Neuron (in vitro differentiated cells): Measurements from ENCODE around the gene RAP1A.
"Not testable (repeated sequence)": the region's sequence is repeated elsewhere in the genome, so short reads cannot be mapped to it uniquely, and the experiment has no call there.

Experiments used
- H2AFZ ChIP-seq: one replicate; pipeline ENCODE4 v1.6.1; 2013; ENCODE audit warnings: low read depth, mild to moderate bottlenecking, inconsistent platforms, low read length, moderate library complexity
- H3K27me3 ChIP-seq: one replicate; pipeline ENCODE4 v1.6.1; 2013; ENCODE audit warnings: low read length; ENCODE audit not compliant: insufficient read depth
- H3K36me3 ChIP-seq: one replicate; pipeline ENCODE4 v1.6.1; 2013; ENCODE audit warnings: low read length; ENCODE audit not compliant: insufficient read depth
- H3K4me1 ChIP-seq: one replicate; pipeline ENCODE4 v1.6.1; 2013; ENCODE audit warnings: low read length; ENCODE audit not compliant: insufficient read depth
- H3K4me3 ChIP-seq: 2 replicates; pipeline ENCODE4 v1.5.1; 2013; ENCODE audit warnings: mild to moderate bottlenecking, low read length, moderate library complexity
- H3K9me3 ChIP-seq: one replicate; pipeline ENCODE4 v1.6.1; 2013; ENCODE audit warnings: low read length

The RAP1A gene

DNA sequence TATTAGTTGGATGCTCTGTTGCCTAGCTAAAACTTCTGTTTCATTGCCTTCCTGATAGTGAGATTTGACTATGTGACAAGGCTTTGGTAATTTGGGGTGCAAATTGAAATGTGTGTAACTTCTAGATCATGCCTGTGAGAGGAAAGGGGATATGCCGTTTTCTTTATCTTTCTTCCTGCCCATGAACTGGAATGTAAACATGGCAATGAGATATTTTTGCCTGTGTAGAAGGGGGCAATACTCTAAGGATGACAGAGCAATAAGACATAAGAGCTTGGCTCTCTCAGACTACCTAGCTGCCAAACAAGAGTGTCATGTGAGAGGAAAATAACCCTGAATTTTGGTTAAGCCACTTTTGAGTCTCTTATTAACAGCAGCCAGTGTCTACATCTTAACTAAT lies 49.7 kb downstream of the RAP1A start:
- Histone ChIP-seq H3K36me3 (peaks cover 3% of the 10 kb centered on the region), H3K9me3 (no peaks in the 10 kb centered on the region), H3K4me1 (no peaks in the 10 kb centered on the region), H3K27me3 (no peaks in the 10 kb centered on the region), H2AFZ (no peak overlapping the region), H3K4me3 (no peak overlapping the region)

DNA sequence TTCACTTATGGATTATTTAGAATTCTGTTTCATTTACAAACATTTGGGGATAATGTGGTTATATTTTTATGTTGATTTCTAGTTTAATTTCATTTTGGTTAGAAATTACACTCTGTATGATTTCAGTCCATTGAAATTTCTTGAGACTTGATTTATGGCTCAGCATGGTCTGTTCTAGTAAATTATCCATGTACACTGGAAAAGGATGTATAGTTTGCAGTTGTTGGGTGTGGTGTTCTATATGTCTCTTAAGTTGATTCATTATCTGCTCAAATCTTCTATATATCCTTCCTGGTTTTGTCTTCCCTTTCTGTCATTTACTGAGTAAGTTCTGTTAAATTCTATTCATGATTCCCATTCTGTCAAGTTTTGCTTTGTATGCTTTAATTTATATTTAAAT lies 52.3 kb downstream of the RAP1A start:
- Histone ChIP-seq H2AFZ (no peak overlapping the region), H3K4me3 (no peak overlapping the region), H3K4me1 (no peaks in the 10 kb centered on the region), H3K9me3 (no peaks in the 10 kb centered on the region), H3K36me3 (peaks cover 3% of the 10 kb centered on the region), H3K27me3 (no peaks in the 10 kb centered on the region)

DNA sequence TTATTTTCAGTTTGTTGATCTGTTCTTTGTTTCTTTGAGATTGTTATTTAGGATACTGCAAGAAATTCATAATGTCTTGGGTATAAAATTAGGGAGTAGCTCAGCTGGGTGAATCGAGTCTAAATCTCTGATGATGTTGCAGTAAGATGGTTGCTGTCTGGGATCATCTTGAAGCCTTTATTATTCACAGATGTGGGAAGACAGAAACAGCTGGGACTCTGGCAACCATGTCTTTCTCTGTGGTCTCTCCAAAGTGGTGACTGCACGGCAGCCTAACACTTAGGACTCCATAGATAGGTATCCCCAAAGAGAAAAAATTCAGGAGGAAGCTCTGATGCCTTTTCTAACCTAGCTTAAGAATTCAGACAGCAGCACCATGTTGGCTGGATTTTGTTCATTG lies 52.7 kb downstream of the RAP1A start:
- Histone ChIP-seq H2AFZ (no peak overlapping the region), H3K9me3 (no peaks in the 10 kb centered on the region), H3K4me1 (no peaks in the 10 kb centered on the region), H3K4me3 (no peak overlapping the region), H3K36me3 (peaks cover 3% of the 10 kb centered on the region), H3K27me3 (no peaks in the 10 kb centered on the region)

DNA sequence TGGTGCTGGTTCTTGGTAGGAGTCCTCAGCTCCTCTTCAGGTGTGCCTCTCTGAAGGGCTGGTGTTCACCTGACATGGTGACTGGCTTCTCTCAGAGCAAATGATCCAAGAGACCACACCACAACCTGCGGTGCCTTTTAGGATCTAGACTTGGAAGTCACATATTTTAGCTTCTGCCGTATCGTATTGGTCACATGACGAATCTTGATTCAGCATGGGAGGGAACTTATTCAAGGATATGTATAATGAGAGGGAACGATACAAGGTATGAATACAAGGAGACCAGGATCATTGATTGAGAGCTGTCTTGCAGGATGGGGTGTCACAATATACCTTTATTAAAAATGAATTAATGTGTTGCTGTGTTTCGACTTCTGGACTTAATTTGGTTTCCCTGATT lies 58.0 kb downstream of the RAP1A start:
- Histone ChIP-seq H3K4me3 (no peak overlapping the region), H3K9me3 (peaks cover 16% of the 10 kb centered on the region), H2AFZ (no peak overlapping the region), H3K4me1 (no peaks in the 10 kb centered on the region), H3K27me3 (no peaks in the 10 kb centered on the region), H3K36me3 (no peaks in the 10 kb centered on the region)

DNA sequence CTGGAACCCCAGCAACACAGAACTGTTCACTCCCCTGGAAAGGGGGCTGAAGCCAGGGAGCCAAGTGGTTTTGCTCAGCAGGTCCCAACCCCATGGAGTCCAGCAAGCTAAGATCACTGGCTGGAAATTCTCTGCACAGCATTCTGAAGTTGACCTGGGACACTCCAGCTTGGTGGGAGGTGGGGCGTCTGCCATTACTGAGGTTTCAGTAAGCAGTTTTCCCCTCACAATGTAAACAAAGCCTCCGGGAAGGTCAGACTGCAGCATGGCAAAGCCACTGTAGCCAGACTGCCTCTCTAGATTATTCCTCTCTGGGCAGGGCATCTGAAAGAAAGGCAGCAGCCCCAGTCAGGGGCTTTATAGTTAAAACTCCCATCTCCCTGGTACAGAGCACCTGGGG lies 60.0 kb downstream of the RAP1A start:
- peaks cover 16% of the 10 kb centered on the region for H3K9me3 ChIP-seq
- no peaks in the 10 kb centered on the region for H3K4me1 ChIP-seq
- H3K27me3 ChIP-seq: no peaks in the 10 kb centered on the region
- no peak overlapping the region for H3K4me3 ChIP-seq
- no peak overlapping the region for H2AFZ ChIP-seq
- no peaks in the 10 kb centered on the region for H3K36me3 ChIP-seq

DNA sequence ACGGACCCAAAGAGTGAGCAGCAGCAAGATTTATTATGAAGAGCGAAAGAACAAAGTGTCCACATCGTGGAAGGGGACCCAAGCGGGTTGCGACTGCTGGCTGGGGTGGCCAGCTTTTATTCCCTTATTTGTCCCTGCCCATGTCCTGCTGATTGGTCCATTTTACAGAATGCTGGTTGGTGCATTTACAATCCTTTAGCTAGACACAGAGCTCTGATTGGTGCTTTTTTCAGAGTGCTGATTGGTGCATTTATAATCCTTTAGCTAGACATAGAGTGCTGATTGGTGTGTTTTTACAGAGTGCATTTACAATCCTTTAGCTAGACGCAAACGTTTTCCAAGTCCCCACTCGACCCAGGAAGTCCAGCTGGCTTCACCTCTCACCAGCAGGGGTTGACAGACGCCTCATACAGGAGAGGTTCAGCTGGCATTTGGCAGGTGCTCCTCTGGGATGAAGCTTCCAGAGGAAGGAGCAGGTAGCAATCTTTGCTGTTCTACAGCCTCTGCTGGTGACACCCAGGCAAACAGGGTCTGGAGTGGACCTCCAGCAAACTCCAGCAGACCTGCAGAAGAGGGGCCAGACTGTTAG lies 60.7 kb downstream of the RAP1A start:
- H3K4me1 ChIP-seq, H3K27me3 ChIP-seq: not testable (repeated sequence)

DNA sequence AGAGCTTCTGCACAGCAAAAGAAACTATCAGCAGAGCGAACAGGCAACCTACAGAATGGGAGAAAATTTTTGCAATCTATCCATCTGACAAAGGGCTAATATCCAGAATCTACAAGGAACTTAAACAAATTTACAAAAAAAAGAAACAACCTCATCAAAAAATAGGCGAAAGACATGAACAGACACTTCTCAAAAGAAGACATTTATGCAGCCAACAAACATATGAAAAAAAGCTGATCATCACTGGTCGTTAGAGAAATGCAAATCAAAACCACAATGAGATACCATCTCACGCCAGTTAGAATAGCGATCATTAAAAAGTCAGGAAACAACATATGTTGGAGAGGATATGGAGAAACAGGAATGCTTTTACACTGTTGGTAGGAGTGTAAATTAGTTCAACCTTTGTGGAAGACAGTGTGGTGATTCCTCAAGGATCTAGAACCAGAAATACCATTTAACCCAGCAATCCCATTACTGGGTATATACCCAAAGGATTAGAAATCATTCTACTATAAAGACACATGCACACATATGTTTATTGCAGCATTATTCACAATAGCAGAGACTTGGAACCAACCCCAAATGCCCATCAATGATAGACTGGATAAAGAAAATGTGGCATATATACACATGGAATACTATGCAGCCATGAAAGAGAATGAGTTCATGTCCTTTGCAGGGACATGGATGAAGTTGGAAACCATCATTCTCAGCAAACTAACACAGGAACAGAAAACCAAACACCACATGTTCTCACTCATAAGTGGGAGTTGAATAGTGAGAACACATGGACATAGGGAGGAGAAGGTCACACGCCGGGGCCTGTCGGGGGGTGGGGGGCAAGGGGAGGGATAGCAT lies 65.9 kb downstream of the RAP1A start:
- not testable (repeated sequence) for H3K9me3 ChIP-seq, H3K4me1 ChIP-seq, H3K36me3 ChIP-seq, H3K4me3 ChIP-seq, H3K27me3 ChIP-seq, H2AFZ ChIP-seq

More for the DNA sequence above, 60.7 kb downstream of the RAP1A start:
- not testable (repeated sequence) for H2AFZ ChIP-seq, H3K4me3 ChIP-seq, H3K36me3 ChIP-seq
- H3K9me3 ChIP-seq: peaks cover 16% of the 10 kb centered on the region

DNA sequence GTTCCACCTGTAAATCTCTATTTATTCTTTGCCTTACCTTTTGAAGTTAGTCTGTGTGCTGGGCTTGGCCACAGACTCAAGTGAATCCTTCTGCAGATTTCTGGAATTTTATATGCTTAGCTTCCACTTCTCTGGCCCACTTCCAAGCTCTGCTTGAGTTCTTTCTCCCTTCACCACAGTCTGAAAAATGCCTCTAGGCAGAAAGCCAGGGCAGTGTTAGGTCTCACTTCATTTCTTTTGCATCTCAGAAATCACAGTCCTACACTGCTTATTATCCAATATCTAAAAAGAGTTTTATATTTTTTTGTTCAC lies 70.7 kb downstream of the RAP1A start:
- Histone ChIP-seq H3K9me3 (peaks cover 3% of the 10 kb centered on the region), H3K4me1 (no peaks in the 10 kb centered on the region), H2AFZ (no peak overlapping the region), H3K27me3 (no peaks in the 10 kb centered on the region), H3K4me3 (no peak overlapping the region), H3K36me3 (peaks cover 11% of the 10 kb centered on the region)

DNA sequence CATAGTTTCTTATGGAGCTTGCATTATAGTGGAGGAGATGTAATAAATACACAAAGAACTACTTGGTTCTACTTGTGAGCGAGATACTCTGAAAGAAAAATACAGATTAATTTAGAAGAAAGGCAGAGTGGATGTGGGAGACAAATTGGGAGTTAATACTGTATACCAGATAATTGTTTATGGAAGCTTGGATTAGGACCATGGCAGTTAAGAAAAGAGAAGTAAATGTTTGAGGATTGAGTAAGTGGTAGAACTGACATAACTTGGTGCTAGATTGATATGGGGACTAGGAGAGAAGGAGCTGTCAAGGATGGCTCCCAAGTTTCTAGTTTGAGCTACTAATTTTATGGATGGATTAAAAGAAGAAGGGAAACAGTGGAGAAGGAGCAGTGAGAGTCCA lies 72.3 kb downstream of the RAP1A start:
- no peak overlapping the region for H2AFZ ChIP-seq
- peaks cover 3% of the 10 kb centered on the region for H3K9me3 ChIP-seq
- H3K4me1 ChIP-seq: no peaks in the 10 kb centered on the region
- no peaks in the 10 kb centered on the region for H3K27me3 ChIP-seq
- no peak overlapping the region for H3K4me3 ChIP-seq
- peaks cover 24% of the 10 kb centered on the region for H3K36me3 ChIP-seq

DNA sequence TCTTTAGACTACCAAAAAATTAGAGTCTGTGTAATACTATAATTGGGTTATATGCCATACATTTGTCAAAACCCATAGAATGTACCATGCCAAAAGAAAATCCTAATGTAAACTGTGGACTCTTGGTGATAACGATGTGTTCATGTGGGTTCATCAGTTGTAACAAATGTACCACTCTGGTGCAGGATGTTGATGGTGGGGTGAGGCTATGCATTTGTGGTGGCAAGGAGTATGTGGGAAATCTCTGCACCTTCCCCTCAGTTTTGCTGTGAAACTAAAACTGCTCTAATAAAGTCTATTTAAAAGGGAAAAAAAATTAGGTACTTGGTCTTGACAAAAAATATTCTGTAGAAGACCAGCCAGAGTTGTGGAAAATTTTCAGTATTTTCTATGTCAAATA lies 76.2 kb downstream of the RAP1A start:
- H3K4me1 ChIP-seq: no peaks in the 10 kb centered on the region
- H3K9me3 ChIP-seq: no peaks in the 10 kb centered on the region
- no peaks in the 10 kb centered on the region for H3K27me3 ChIP-seq
- H3K36me3 ChIP-seq: peaks cover 47% of the 10 kb centered on the region
- no peak overlapping the region for H3K4me3 ChIP-seq
- no peak overlapping the region for H2AFZ ChIP-seq

DNA sequence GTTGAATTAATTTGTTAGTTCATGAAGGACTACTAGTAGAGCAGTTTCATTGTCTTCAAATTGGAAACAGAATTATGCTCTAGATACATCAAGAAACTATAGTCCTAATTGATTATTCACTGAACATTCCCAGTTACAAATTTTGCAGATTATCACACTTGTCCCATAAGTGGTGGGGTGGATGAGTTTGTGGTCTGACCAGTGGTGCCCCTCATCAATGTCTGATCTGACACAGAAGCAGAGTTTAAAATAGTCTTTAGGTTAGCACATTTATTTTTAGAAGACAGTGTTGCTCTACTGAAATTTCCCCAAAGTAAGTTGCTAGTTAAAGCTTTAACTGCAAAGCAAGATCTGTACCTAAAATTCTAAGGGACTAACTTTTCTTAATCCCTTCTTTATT lies 76.7 kb downstream of the RAP1A start:
- Histone ChIP-seq H3K4me3 (no peak overlapping the region), H3K9me3 (no peaks in the 10 kb centered on the region), H2AFZ (no peak overlapping the region), H3K36me3 (peaks cover 51% of the 10 kb centered on the region), H3K4me1 (no peaks in the 10 kb centered on the region), H3K27me3 (no peaks in the 10 kb centered on the region)

DNA sequence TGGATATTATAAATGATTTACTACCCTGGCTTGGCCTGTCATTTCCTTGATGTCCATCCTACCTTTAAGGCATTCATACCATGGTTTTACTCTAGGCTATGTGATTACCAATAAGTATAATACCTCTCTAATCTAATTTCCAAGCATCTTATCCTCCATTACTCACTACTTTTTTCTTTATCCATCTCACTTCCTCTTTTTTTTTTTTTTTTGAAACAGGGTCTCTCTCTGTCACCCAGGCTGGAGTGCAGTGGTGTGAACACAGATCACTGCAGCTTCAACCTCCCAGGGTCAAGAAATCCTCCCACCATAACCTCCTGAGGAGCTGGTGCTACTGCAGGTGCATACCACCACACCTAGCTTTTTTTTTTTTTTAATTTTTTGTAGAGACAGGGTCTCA lies 79.7 kb downstream of the RAP1A start:
- Histone ChIP-seq H2AFZ (no peak overlapping the region), H3K36me3 (peaks cover 54% of the 10 kb centered on the region), H3K4me1 (no peaks in the 10 kb centered on the region), H3K4me3 (no peak overlapping the region), H3K27me3 (no peaks in the 10 kb centered on the region), H3K9me3 (no peaks in the 10 kb centered on the region)

DNA sequence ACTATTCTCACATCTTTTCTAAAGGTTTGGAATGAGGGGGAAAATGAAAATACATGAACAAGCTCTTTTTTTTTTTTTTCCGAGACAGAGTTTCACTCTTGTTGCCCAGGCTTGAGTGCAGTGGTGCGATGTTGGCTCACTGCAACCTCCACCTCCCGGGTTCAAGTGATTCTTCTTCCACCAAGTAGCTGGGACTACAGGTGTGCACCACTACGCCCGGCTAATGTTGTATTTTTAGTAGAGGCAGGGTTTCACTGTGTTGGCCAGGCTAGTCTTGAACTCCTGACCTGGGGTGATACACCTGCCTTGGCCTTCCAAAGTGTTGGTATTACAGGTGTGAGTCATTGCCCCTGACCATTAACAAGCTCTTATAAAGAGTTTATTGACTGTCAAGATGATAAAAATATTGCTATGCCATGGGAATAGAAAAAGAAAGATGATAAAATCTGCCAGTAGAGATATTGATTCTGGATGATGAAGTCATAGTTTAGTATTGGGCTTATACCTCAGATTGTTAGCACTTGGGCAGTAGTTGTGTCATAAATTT lies 83.0 kb downstream of the RAP1A start:
- Histone ChIP-seq H2AFZ (no peak overlapping the region), H3K36me3 (peaks cover 52% of the 10 kb centered on the region), H3K4me1 (no peaks in the 10 kb centered on the region), H3K9me3 (no peaks in the 10 kb centered on the region), H3K4me3 (no peak overlapping the region), H3K27me3 (no peaks in the 10 kb centered on the region)
